B cell (primary cell): Measurements from ENCODE around the gene SCN10A. TPM values are rescaled to one million over a fixed set of nuclear protein-coding genes. Genes with fewer than 3 reads are reported as not detected.

ENCODE experiments used
- ATAC-seq: fragments of 200-7000 bp; cut with Tn5 transposase; one replicate; pipeline ENCODE4 v1.10.0; 2021; ENCODE audit warnings: low read depth, mild to moderate bottlenecking, moderate number of reproducible peaks, moderate library complexity
- CTCF ChIA-PET: fragments of 350-600 bp; sonication (Branson Sonifier 250); formaldehyde crosslinking; loops from one replicate; lab custom pipeline; 2021; ENCODE audit warnings: antibody characterized with exemption, inconsistent platforms; lab: Charles Lee
- POLR2A ChIA-PET: fragments of 350-600 bp; sonication (Branson Sonifier 250); formaldehyde crosslinking; loops from one replicate; lab custom pipeline; 2021; ENCODE audit warnings: antibody characterized with exemption; lab: Charles Lee
- DNase-seq: peaks from one replicate; pipeline ENCODE4 v3.0.0; 2013
- H2AFZ ChIP-seq: 2 replicates; pipeline ENCODE4 v1.6.1; 2012; ENCODE audit warnings: mild to moderate bottlenecking, low read depth, low read length; ENCODE audit not compliant: insufficient read depth, poor library complexity, severe bottlenecking
- H3K27ac ChIP-seq, 2 donors: 1 replicate in 1 of 2; 2 replicates in 1 of 2; pipeline ENCODE4 v1.5.1; 2012 to 2013; ENCODE audit warnings: low read length in 2 of 2, mild to moderate bottlenecking in 2 of 2, moderate library complexity in 1 of 2
- H3K27me3 ChIP-seq, 4 experiments: fragments of 200-600 bp in 1 of 4; sonication (generic) in 1 of 4; replicated peaks in 1 of 4; 1 replicate in 2 of 4; 2 replicates in 2 of 4; pipeline versions ENCODE4 v1.6.1 to v1.7.0; 2013 to 2016; ENCODE audit warnings: low read length in 3 of 4, mild to moderate bottlenecking in 2 of 4, mixed read lengths in 1 of 4, moderate library complexity in 1 of 4; ENCODE audit not compliant: insufficient read depth in 4 of 4, control insufficient read depth in 3 of 4; ENCODE audit errors: control extremely low read depth in 1 of 4
- H3K36me3 ChIP-seq, 2 experiments: replicated peaks in 1 of 2; 1 replicate in 1 of 2; 2 replicates in 1 of 2; pipeline versions ENCODE4 v1.6.1 to v1.7.1; 2013; ENCODE audit warnings: low read length in 1 of 2; ENCODE audit not compliant: insufficient read depth in 2 of 2, control insufficient read depth in 1 of 2; ENCODE audit errors: control extremely low read depth in 1 of 2, extremely low read depth in 1 of 2
- H3K4me1 ChIP-seq, 2 donors: fragments of 200-600 bp in 1 of 2; sonication (generic) in 1 of 2; 1 replicate in 1 of 2; 2 replicates in 1 of 2; pipeline versions ENCODE4 v1.5.1 to v1.6.1; 2013 to 2017; ENCODE audit warnings: low read length in 2 of 2; ENCODE audit not compliant: control insufficient read depth in 2 of 2, insufficient read depth in 2 of 2
- H3K4me2 ChIP-seq: replicated peaks from 2 replicates; pipeline ENCODE3; 2012; ENCODE audit warnings: mild to moderate bottlenecking, low read depth, low read length; ENCODE audit not compliant: poor library complexity, severe bottlenecking
- H3K4me3 ChIP-seq, 5 experiments: fragments of 200-600 bp in 1 of 5; sonication (generic) in 1 of 5; 1 replicate in 3 of 5; 2 replicates in 2 of 5; pipeline versions ENCODE4 v1.5.1 to v1.7.0; 2011 to 2016; ENCODE audit warnings: low read length in 4 of 5, mild to moderate bottlenecking in 4 of 5, low read depth in 2 of 5, control low read depth in 1 of 5, moderate library complexity in 1 of 5; ENCODE audit not compliant: insufficient read depth in 1 of 5; ENCODE audit errors: control extremely low read depth in 1 of 5, extremely low read depth in 1 of 5
- H3K79me2 ChIP-seq: fragments of 200-600 bp; sonication (generic); one replicate; pipeline ENCODE4 v1.6.0; 2016; ENCODE audit warnings: low read length; ENCODE audit not compliant: control insufficient read depth, insufficient read depth
- H3K9ac ChIP-seq: fragments of 200-600 bp; sonication (generic); 2 replicates; pipeline ENCODE4 v1.6.1; 2017; ENCODE audit warnings: mild to moderate bottlenecking, low read length, moderate library complexity
- H3K9me3 ChIP-seq, 3 donors: one replicate each; pipeline versions ENCODE4 v1.6.1 to v1.7.1; 2013; ENCODE audit warnings: low read length in 2 of 3; ENCODE audit not compliant: control insufficient read depth in 2 of 3, insufficient read depth in 1 of 3; ENCODE audit errors: control extremely low read depth in 1 of 3
- H4K20me1 ChIP-seq: 2 replicates; pipeline ENCODE4 v1.6.0; 2012; ENCODE audit warnings: mild to moderate bottlenecking, low read length; ENCODE audit not compliant: insufficient read depth, control insufficient read depth, poor library complexity, severe bottlenecking
- H3K27ac Mint-ChIP-seq: one replicate; pipeline ENCODE4 v1.8.0; 2021; ENCODE audit warnings: mixed read lengths
- H3K27me3 Mint-ChIP-seq: one replicate; pipeline ENCODE4 v1.8.0; 2021; ENCODE audit warnings: mixed read lengths
- H3K4me1 Mint-ChIP-seq: one replicate; pipeline ENCODE4 v1.8.0; 2021; ENCODE audit warnings: mixed read lengths
- H3K4me3 Mint-ChIP-seq: one replicate; pipeline ENCODE4 v1.8.0; 2021; ENCODE audit warnings: mixed read lengths
- H3K9me3 Mint-ChIP-seq: one replicate; pipeline ENCODE4 v1.8.0; 2022; ENCODE audit warnings: mixed read lengths; ENCODE audit not compliant: insufficient read depth
- EZH2 ChIP-seq: IDR thresholded peaks from 2 replicates; pipeline ENCODE4 v1.6.1; 2012; ENCODE audit warnings: borderline replicate concordance, low read depth, mild to moderate bottlenecking, moderate library complexity, low read length; ENCODE audit not compliant: insufficient read depth, poor library complexity, severe bottlenecking
- WGBS: methylation state at CpG from one replicate; pipeline ENCODE4 v1.1.5; 2013; ENCODE audit warnings: missing lambda C conversion rate; ENCODE audit not compliant: insufficient coverage; 5-methylcytosine and 5-hydroxymethylcytosine counted together
- intact Hi-C: fragments of 100-400 bp; cut with micrococcal nuclease; formaldehyde crosslinking; loops from one replicate; pipeline ENCODE4 v1.10.0; 2022
- polyA plus RNA-seq: library from polyadenylated mRNA; depleted of rRNA; stranded (reverse); fragments of >200 nt; gene quantifications from 2 replicates; pipeline ENCODE4 v1.2.3, GENCODE V29; 2012
- total RNA-seq, 2 donors: library from RNA; stranded (reverse); fragments of 120-200 nt in 1 of 2; gene quantifications; 1 replicate in 1 of 2; 2 replicates in 1 of 2; pipeline versions ENCODE4 v1.2.3 to v1.2.4, GENCODE V29; 2013 to 2022
- TF ChIP-seq, protein P1 (sequence below): fragments of 200-600 bp; IDR thresholded peaks from one replicate; pipeline ENCODE4 v1.8.0; 2022; ENCODE audit warnings: antibody characterized with exemption, mild to moderate bottlenecking

SCN10A gene
- total and polyA plus RNA-seq, 2 donors (not counting 1 experiment from before 2014, with no cell fraction given) = not detected

DNA sequence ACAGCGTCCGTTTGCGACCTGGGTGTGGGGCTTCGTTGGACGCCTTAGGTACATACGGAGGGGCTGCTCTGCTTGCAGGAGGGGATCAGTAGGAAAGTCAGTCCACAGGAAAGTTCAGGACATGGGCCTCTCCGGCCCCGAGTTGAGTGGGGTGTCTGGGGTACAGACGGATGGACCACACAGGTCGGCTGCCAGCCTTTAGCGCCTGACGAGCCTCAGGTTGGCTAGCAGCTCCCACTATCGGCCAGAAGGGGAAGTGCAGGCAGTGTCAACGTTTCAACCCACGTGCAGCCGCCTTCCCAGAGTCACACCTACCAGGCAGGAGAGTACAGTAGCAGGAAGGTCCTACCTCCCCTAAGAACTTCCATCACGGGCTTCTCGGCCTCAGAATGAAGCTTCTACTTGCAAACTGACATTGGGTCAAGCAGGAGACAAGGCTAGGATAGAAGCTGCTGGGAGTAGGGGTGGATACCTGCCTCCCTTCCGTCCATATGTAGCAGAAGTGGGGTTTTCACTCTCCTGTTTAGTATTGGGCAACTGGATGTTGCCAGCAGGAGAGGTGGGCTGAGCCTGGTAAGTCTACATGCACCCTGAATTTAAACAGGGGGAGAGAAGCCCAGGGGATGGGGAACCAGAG, 164.7 kb downstream of the SCN10A start:
- Mint-ChIP-seq H3K27me3 (peaks cover 25% of the 10 kb centered on the region), H3K4me1 (peaks cover 8% of the 10 kb centered on the region), H3K27ac (no peak overlapping the region), H3K4me3 (peak overlapping the region; percentile 23), H3K9me3 (peaks cover 3% of the 10 kb centered on the region)
- Histone ChIP-seq H3K9ac (no peak overlapping the region), H3K4me3 (no peak overlapping the region), H3K4me2 (peak overlapping the region; percentile 7), H3K27ac (no peak overlapping the region), H3K36me3 (no peaks in the 10 kb centered on the region), H4K20me1 (no peaks in the 10 kb centered on the region), H3K27me3 (peaks cover 0 to 58% (median 24%) of the 10 kb centered on the region in 4 experiments), H3K4me1 (peaks cover 13% of the 10 kb centered on the region in 2 donors), H3K9me3 (peaks cover 0 to 21% (median 0%) of the 10 kb centered on the region in 3 donors), H2AFZ (no peak overlapping the region), H3K79me2 (no peaks in the 10 kb centered on the region)
- intact Hi-C loops = loop anchor here (2.0 kb wide), 1 partner anchor 130 kb away; no protein-coding TSS in a partner anchor
- ATAC-seq (peak; percentile 55), DNase-seq (peak; percentile 67)
- 14% methylated on average over 17 of the region's 19 CpGs for WGBS
- ChIA-PET POLR2A (no interaction called here), CTCF (interaction anchor here (0.9 to 2.9 kb wide), 8 partner anchors 8 to 130 kb away, joined by 3 to 20 read pairs (median 3); no protein-coding TSS in a partner anchor)
- TF ChIP-seq EZH2 = no peak
- TF ChIP-seq, protein P1, sequence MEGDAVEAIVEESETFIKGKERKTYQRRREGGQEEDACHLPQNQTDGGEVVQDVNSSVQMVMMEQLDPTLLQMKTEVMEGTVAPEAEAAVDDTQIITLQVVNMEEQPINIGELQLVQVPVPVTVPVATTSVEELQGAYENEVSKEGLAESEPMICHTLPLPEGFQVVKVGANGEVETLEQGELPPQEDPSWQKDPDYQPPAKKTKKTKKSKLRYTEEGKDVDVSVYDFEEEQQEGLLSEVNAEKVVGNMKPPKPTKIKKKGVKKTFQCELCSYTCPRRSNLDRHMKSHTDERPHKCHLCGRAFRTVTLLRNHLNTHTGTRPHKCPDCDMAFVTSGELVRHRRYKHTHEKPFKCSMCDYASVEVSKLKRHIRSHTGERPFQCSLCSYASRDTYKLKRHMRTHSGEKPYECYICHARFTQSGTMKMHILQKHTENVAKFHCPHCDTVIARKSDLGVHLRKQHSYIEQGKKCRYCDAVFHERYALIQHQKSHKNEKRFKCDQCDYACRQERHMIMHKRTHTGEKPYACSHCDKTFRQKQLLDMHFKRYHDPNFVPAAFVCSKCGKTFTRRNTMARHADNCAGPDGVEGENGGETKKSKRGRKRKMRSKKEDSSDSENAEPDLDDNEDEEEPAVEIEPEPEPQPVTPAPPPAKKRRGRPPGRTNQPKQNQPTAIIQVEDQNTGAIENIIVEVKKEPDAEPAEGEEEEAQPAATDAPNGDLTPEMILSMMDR = peak; percentile 85
